Aorta (tissue), 5 donors: ENCODE measurements around the gene SURF4. TPM values are rescaled to one million over a fixed set of nuclear protein-coding genes. Genes with fewer than 3 reads are reported as not detected.
"Not testable (repeated sequence)": the region's sequence is repeated elsewhere in the genome, so short reads cannot be mapped to it uniquely, and the experiment has no call there.

ENCODE experiments used
- ATAC-seq: fragments of 200-7000 bp; cut with Tn5 transposase; one replicate; pipeline ENCODE4 v1.9.1; 2022; ENCODE audit warnings: moderate library complexity; ENCODE audit not compliant: low FRiP score
- DNase-seq, 2 donors: peaks; one replicate each; pipeline ENCODE4 v3.0.0-alpha.2; 2020
- H3K27ac ChIP-seq, 2 donors: one replicate each; pipeline ENCODE4 v1.5.1; 2013; ENCODE audit warnings: low read length in 2 of 2, mild to moderate bottlenecking in 2 of 2, moderate library complexity in 2 of 2, control low read depth in 1 of 2, inconsistent platforms in 1 of 2, low read depth in 1 of 2
- H3K27me3 ChIP-seq, 2 donors: one replicate each; pipeline ENCODE4 v1.6.1; 2013; ENCODE audit warnings: control low read depth in 1 of 2, low read length in 1 of 2, mild to moderate bottlenecking in 1 of 2, moderate library complexity in 1 of 2; ENCODE audit not compliant: insufficient read depth in 2 of 2, control insufficient read depth in 1 of 2
- H3K36me3 ChIP-seq, 2 donors: one replicate each; pipeline ENCODE4 v1.6.1; 2013; ENCODE audit warnings: control low read depth in 1 of 2, low read length in 1 of 2, mild to moderate bottlenecking in 1 of 2; ENCODE audit not compliant: insufficient read depth in 2 of 2, control insufficient read depth in 1 of 2
- H3K4me1 ChIP-seq, 2 donors: one replicate each; pipeline ENCODE4 v1.6.1; 2013; ENCODE audit warnings: low read length in 2 of 2, control low read depth in 1 of 2, mild to moderate bottlenecking in 1 of 2, moderate library complexity in 1 of 2; ENCODE audit not compliant: insufficient read depth in 2 of 2, control insufficient read depth in 1 of 2
- H3K4me3 ChIP-seq, 2 donors: one replicate each; pipeline ENCODE4 v1.5.1; 2013; ENCODE audit warnings: low read length in 2 of 2, control low read depth in 1 of 2, mild to moderate bottlenecking in 1 of 2
- H3K9me3 ChIP-seq: one replicate; pipeline ENCODE4 v1.6.1; 2013; ENCODE audit warnings: mild to moderate bottlenecking, low read length; ENCODE audit not compliant: control insufficient read depth
- WGBS, 2 donors: extraction: QIAGEN DNeasy Blood & Tissue Kit; methylation state at CpG; one replicate each; pipeline ENCODE4 v1.1.7; 2013; 5-methylcytosine and 5-hydroxymethylcytosine counted together
- intact Hi-C, 2 donors: fragments of 100-400 bp; cut with DNase I; formaldehyde crosslinking; loops; one replicate each; pipeline versions ENCODE4 v1.14.2 to v1.15.0; 2022
- polyA plus RNA-seq, 2 donors: library from polyadenylated mRNA; stranded (reverse); fragments of 200-250 nt; gene quantifications; one replicate each; pipeline ENCODE4 v1.2.3, GENCODE V29; 2013
- total RNA-seq, 2 donors: library from RNA; stranded (reverse); fragmentation: NEBNext Ultra II Directional; extraction: Animal tissue kit (Norgen Biotek cat#: 25700); gene quantifications; one replicate each; pipeline ENCODE4 v1.2.1, GENCODE V29; 2021
- donor health status: healthy with polysubstance abuse.
- donor health status: Bipolar disorder and iron deficiency.
- donor health status: DM: no; HTN: no; CAD: no.
- donor health status: DM: no; HTN: no; CAD: no.
- donor health status: DM: yes; HTN: yes; CAD: no.

The SURF4 gene
- total and polyA plus RNA-seq, 4 donors: 42.3 to 123 (median 92.7) TPM

DNA sequence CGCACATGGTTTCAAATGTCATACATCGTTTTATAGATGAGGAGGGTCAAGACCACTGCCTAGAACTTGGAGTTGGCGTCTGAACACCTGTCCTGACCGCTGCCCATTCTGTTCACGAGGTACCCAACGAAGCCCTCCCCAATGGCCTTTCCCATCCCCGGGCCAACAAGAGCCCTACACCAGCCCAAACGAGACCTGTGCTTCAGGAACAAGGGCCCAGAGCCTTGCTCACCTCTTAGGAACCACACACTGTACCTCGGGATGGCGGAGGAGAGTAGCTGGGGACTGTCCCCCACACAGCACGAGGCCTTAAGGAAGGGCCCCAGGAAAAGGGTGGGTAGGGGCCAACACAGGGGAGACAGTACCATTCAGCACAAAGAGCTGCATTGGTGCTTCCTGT is 42.8 kb downstream of the SURF4 start:
- Histone ChIP-seq H3K4me1 (no peaks in the 10 kb centered on the region), H3K27ac (no peak overlapping the region), H3K27me3 (no peaks in the 10 kb centered on the region), H3K36me3 (peaks cover 0 to 6% of the 10 kb centered on the region in 2 donors), H3K4me3 (no peak overlapping the region), H3K9me3 (no peaks in the 10 kb centered on the region)
- no peak for ATAC-seq
- peak; percentile 22 to 45 for DNase-seq
- 92 to 94% methylated on average over 11 of the region's 11 CpGs for WGBS, 2 donors
- intact Hi-C loops: no loop called here

DNA sequence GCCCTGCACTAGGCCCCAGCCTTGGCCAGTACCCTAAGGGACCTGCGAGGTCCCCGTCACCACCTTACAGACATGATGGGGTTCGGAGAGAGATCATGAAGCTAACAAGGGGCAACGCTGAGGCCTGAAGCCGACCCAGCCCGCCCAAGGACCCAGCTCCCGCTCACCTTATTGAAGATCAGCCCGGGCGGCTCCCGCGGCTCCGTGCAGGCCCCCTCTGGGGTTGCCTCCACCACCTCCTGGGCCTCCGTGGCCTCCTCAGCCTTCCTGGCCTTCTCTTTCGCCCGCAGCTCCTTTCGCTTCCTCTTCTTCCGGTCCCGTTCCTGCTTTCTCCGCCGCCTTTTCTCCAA is 43.5 kb downstream of the SURF4 start:
- Histone ChIP-seq H3K27me3 (no peaks in the 10 kb centered on the region), H3K4me3 (no peak overlapping the region), H3K4me1 (no peaks in the 10 kb centered on the region), H3K36me3 (peaks cover 0 to 6% of the 10 kb centered on the region in 2 donors), H3K27ac (no peak overlapping the region), H3K9me3 (no peaks in the 10 kb centered on the region)
- ATAC-seq (no peak), DNase-seq (peak in 1 of 2 donors; percentile 60)
- intact Hi-C loops: no loop called here
- WGBS, 2 donors: 92 to 96% methylated on average over 20 of the region's 20 CpGs

DNA sequence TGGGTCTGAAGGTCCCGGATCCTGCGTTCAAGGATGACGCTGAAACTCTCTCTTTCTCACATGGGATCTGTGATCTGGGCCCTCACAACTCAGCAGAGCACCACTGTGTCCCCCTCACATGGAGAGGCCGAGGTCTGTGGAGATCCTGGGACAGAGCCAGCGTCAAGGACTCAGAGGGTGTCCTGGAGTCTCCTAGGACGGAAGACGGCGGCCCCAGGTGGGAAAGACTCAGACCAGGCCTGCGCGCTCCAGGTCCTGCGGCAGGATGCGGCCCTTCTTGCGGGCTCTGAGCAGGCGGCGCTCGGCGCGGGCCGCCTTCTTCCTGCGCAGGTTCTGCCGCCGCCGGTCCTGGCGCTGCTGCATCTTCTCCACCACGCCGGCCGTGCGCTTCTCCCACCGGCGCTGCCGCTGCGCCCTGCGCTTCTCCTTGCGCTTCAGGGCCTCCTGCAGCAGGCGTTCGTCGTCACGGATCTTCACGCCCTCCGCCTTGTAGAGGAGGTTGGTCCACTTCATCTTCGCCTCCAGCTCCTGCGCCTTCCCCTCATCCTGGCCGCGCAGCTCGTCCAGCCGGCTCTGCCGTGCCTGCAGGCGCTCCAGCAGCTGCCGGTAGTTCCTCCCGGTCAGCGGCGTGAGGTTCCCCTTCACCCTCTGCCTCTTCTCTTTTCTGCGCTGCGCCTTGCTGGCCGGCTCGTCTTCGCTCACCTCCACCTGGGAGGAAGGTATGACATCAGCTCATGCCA is 44.0 kb downstream of the SURF4 start:
- Histone ChIP-seq H3K4me1 (no peaks in the 10 kb centered on the region), H3K27me3 (no peaks in the 10 kb centered on the region), H3K4me3 (no peak overlapping the region), H3K9me3 (no peaks in the 10 kb centered on the region), H3K27ac (no peak overlapping the region), H3K36me3 (peaks cover 0 to 6% of the 10 kb centered on the region in 2 donors)
- intact Hi-C loops: no loop called here
- 96 to 98% methylated on average over 57 of the region's 57 CpGs for WGBS, 2 donors
- DNase-seq (peak; percentile 43 to 66), ATAC-seq (no peak)

DNA sequence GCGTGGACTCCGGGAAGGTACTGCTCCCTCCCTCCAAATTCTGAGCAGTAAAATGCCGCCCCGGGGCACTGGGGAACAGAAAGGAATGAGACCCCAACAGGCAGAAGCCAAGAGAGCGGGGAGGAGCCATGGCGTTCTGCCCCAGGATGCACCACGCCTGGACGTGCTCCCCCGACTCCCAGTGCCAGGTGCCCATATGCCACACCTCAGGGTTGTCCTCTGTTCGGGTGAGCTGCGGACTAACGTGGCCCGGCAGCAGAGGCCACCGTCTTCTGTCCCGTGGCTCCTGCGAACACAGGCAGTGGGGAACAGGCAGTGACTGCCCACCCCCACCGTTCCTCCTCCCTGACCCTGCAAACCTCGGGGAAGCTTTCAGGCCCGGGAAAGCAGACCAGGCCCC is 44.6 kb downstream of the SURF4 start:
- ATAC-seq: no peak
- H3K9me3 ChIP-seq: no peaks in the 10 kb centered on the region
- 81 to 88% methylated on average over 19 of the region's 19 CpGs for WGBS, 2 donors

DNA sequence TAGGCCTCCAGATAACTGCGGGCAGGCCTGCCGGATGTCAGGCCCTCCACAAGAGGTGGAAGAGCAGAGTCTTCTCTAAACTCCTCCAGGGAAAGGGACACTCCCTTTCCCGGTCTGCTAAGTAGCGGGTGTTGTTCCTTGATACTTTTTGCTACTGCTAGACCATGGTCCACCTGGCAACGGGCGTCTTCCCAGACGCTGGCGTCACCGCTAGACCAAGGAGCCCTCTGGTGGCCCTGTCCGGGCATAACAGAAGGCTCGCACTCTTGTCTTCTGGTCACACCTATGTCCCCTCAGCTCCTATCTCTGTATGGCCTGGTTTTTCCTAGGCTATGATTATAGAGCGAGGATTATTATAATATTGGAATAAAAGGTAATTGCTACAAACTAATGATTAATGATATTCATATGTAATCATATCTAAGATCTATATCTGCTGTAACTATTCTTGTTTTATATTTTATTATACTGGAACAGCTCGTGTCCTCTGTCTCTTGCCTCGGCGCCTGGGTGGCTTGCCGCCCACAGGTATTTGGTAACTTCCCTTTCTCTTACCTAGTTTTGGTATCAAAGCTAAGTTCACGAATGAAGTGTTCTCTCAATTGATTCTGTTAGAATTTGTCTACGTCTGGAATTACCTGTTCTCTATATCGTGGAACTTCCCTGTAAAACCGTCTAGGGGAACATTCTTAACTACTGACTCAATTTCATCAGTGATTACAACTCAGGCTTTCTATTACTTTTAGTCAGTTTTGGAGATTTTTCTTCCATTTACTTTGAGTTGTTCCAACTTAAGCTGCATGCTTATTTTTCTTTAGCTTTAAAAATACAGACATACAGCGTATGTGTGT is 46.3 kb downstream of the SURF4 start:
- 55 to 59% methylated on average over 21 of the region's 21 CpGs for WGBS, 2 donors
- ATAC-seq, H3K4me1 ChIP-seq, H3K36me3 ChIP-seq, H3K9me3 ChIP-seq, H3K4me3 ChIP-seq, H3K27ac ChIP-seq, H3K27me3 ChIP-seq, intact Hi-C loops: not testable (repeated sequence)
- DNase-seq: peak; percentile 43 to 49

More for the DNA sequence above, 44.6 kb downstream of the SURF4 start:
- H3K27ac ChIP-seq: no peak overlapping the region
- intact Hi-C loops: no loop called here
- no peak overlapping the region for H3K4me3 ChIP-seq
- peak in 1 of 2 donors; percentile 18 for DNase-seq
- H3K27me3 ChIP-seq: no peaks in the 10 kb centered on the region
- H3K36me3 ChIP-seq: peaks cover 0 to 6% of the 10 kb centered on the region in 2 donors
- no peaks in the 10 kb centered on the region for H3K4me1 ChIP-seq

DNA sequence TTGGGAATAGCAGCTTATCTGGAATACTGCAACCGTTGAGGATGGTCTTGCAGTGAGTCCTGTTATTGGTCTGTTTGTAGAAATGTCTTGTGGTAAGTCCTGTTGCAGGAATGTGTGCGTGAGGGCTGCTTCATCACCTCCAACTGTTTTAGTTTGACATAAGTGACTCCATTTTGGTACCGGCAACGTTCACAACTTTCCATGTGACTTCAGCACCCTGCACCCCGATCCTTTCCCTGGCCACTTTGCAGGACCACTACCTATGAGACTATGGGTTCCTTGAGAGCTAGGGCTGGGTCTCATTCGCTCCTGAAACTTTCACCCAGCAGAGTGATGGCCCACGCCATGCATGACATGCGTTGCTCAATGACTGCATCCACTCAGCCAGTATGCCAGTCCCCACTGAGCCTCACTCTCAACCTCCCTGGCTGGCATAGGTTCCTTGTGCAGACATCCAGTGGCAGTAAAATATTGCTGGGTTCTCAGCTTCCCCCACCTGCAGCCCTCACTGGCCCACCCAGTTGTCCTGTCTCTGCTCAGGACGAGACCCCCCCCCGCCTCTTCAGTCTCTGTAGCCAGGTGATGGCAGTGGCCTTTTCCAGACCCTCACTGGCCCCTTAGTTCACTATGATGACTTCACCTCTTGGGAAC is 47.9 kb downstream of the SURF4 start:
- 87 to 90% methylated on average over 10 of the region's 10 CpGs for WGBS, 2 donors
- DNase-seq: peak in 1 of 2 donors; percentile 11
- no peaks in the 10 kb centered on the region for H3K9me3 ChIP-seq
- no peak for ATAC-seq
- intact Hi-C loops: no loop called here
- H3K27me3 ChIP-seq: no peaks in the 10 kb centered on the region
- H3K27ac ChIP-seq: no peak overlapping the region
- H3K4me1 ChIP-seq: no peaks in the 10 kb centered on the region
- peaks cover 0 to 4% of the 10 kb centered on the region in 2 donors for H3K36me3 ChIP-seq
- H3K4me3 ChIP-seq: no peak overlapping the region

DNA sequence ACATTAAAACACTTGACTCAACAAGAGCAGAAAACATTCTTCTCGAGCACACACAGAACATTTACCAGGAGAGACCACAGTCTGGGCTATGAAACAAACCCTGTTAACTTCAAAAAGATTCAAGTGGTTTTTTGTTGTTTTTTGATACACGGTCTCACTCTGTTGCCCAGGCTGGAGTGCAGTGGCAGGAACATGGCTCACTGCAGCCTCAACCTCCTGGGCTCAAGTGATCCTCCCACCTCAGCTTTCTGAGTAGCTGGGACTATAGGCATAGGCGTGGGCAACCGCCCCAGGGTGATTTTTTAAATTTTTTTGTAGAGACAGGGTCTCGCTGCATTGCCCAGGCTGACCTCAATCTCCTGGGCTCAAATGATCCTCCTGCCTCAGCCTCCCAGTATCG is 48.8 kb downstream of the SURF4 start:
- H3K9me3 ChIP-seq, H3K36me3 ChIP-seq, intact Hi-C loops, H3K4me1 ChIP-seq, H3K27me3 ChIP-seq, H3K4me3 ChIP-seq, ATAC-seq, H3K27ac ChIP-seq: not testable (repeated sequence)
- peak in 1 of 2 donors; percentile 13 for DNase-seq
- 80 to 84% methylated on average over 6 of the region's 6 CpGs for WGBS, 2 donors

DNA sequence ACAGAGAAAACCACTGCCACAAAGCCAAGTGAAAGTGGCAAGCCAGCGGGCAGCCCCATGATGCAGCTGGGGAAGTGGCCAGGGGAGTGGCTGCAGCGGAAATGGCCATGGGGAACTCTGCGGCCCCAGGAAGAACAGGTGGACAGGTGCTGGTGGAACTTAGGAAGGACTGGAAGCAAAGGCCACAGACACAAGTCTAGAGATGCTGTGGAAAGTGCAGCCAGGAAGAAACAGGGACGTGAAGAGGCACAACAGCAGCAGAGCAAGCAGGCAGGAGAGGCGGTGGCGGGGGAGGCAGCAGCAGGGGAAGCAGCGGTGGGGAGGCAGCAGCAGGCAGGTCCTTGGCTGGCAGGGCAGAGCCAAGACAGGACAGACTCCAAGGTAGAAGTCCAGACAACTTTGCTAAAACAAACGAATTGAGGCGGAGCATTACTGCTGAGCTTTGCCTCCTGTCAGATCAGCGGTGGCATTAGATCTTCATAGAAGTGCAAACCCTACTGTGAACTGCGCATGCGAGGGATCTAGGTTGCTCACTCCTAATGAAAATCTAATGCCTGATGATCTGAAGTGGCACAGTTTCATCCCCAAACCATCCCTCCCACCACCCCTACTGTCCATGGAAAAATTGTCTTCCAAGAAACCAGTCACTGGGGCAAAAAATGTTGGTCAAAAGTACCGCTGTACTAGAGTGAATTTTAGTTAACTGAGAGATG is 51.7 kb downstream of the SURF4 start:
- DNase-seq: peak in 1 of 2 donors; percentile 19
- H3K9me3 ChIP-seq: no peaks in the 10 kb centered on the region
- intact Hi-C loops: no loop called here
- no peaks in the 10 kb centered on the region for H3K4me1 ChIP-seq
- no peak for ATAC-seq
- no peak overlapping the region for H3K27ac ChIP-seq
- no peaks in the 10 kb centered on the region for H3K36me3 ChIP-seq
- WGBS, 2 donors: 84 to 87% methylated on average over 13 of the region's 13 CpGs
- no peaks in the 10 kb centered on the region for H3K27me3 ChIP-seq
- H3K4me3 ChIP-seq: no peak overlapping the region
